HL-60 (cell line): Measurements from ENCODE around the gene HRH3.

ENCODE experiments used
- CTCF ChIP-seq: IDR thresholded peaks from one replicate; pipeline ENCODE4 v1.5.1; 2011; ENCODE audit warnings: low read length, control low read depth, inconsistent platforms; ENCODE audit not compliant: insufficient read depth
- GABPA ChIP-seq: IDR thresholded peaks from 2 replicates; pipeline ENCODE4 v1.6.1; 2012; ENCODE audit warnings: low read depth
- POLR2AphosphoS5 ChIP-seq: IDR thresholded peaks from 2 replicates; pipeline ENCODE4 v1.6.1; 2012; ENCODE audit warnings: low read depth
- REST ChIP-seq: IDR thresholded peaks from 2 replicates; pipeline ENCODE4 v1.6.1; 2012; ENCODE audit warnings: low read depth; ENCODE audit not compliant: insufficient replicate concordance

- TF ChIP-seq CTCF = no peak
- TF ChIP-seq POLR2AphosphoS5 = no peak
- TF ChIP-seq REST = no peak
- no peak for TF ChIP-seq GABPA
Observed at GRCh38 chr20:62236200-62236599, 16.1 kb upstream of the HRH3 start.
